Chondrocyte (in vitro differentiated cells): ENCODE data around the gene TIMM50. TPM values are rescaled to one million over a fixed set of nuclear protein-coding genes. Genes with fewer than 3 reads are reported as not detected.

Source experiments
- DNase-seq: peaks from one replicate; pipeline ENCODE4 v3.0.0; 2021; ENCODE audit warnings: mixed read lengths, low spot score
- H3K27ac Mint-ChIP-seq: one replicate; pipeline ENCODE4 v1.8.0; 2021; ENCODE audit warnings: mild to moderate bottlenecking, moderate library complexity, mixed read lengths; ENCODE audit not compliant: unreplicated experiment
- H3K27me3 Mint-ChIP-seq: 2 replicates; pipeline ENCODE4 v1.8.0; 2021; ENCODE audit warnings: low read depth, mixed read lengths
- H3K36me3 Mint-ChIP-seq: 2 replicates; pipeline ENCODE4 v1.8.0; 2021; ENCODE audit warnings: low read depth, mixed read lengths
- H3K4me1 Mint-ChIP-seq: 2 replicates; pipeline ENCODE4 v1.8.0; 2021; ENCODE audit warnings: low read depth, mild to moderate bottlenecking, mixed read lengths
- H3K4me3 Mint-ChIP-seq: one replicate; pipeline ENCODE4 v1.8.0; 2021; ENCODE audit warnings: mild to moderate bottlenecking, moderate library complexity, mixed read lengths; ENCODE audit not compliant: unreplicated experiment
- H3K9me3 Mint-ChIP-seq: 2 replicates; pipeline ENCODE4 v1.8.0; 2021; ENCODE audit warnings: low read depth, mixed read lengths
- CTCF ChIP-seq: fragments of 200-600 bp; sonication (generic); IDR thresholded peaks from 2 replicates; pipeline ENCODE4 v1.5.0; 2021; ENCODE audit warnings: antibody characterized with exemption, mild to moderate bottlenecking, moderate library complexity
- total RNA-seq: library from RNA; stranded (reverse); gene quantifications from 3 replicates; pipeline ENCODE4 v1.2.1, GENCODE V29; 2021

Gene TIMM50
- total RNA-seq, 1 donor from 2014 or later = 49.9 TPM

GRCh38 chr19:39508629-39509028 lies 28.0 kb downstream of the TIMM50 start:
- Mint-ChIP-seq H3K4me3 (no peak overlapping the region), H3K4me1 (peaks cover 14% of the 10 kb centered on the region), H3K36me3 (no peaks in the 10 kb centered on the region), H3K9me3 (no peaks in the 10 kb centered on the region), H3K27ac (no peak overlapping the region), H3K27me3 (peaks cover 15% of the 10 kb centered on the region)
- no peak for DNase-seq
- no peak for TF ChIP-seq CTCF

GRCh38 chr19:39509233-39509632 lies 28.6 kb downstream of the TIMM50 start:
- Mint-ChIP-seq H3K27me3 (peaks cover 18% of the 10 kb centered on the region), H3K27ac (no peak overlapping the region), H3K9me3 (no peaks in the 10 kb centered on the region), H3K36me3 (no peaks in the 10 kb centered on the region), H3K4me3 (no peak overlapping the region), H3K4me1 (peaks cover 14% of the 10 kb centered on the region)
- TF ChIP-seq CTCF = no peak
- no peak for DNase-seq

- Mint-ChIP-seq H3K4me1 (peaks cover 16% of the 10 kb centered on the region), H3K9me3 (no peaks in the 10 kb centered on the region), H3K27me3 (peaks cover 38% of the 10 kb centered on the region), H3K27ac (no peak overlapping the region), H3K4me3 (no peak overlapping the region), H3K36me3 (peaks cover 5% of the 10 kb centered on the region)
- TF ChIP-seq CTCF = no peak
- DNase-seq = no peak
Observed at GRCh38 chr19:39512988-39513387, 32.4 kb downstream of the TIMM50 start.

- TF ChIP-seq CTCF = peak; percentile 29
- peaks cover 41% of the 10 kb centered on the region for H3K27me3 Mint-ChIP-seq
- peak within 1 kb of the TSS; percentile 58 for H3K4me3 Mint-ChIP-seq
- peak; percentile 54 for DNase-seq
- peaks cover 5% of the 10 kb centered on the region for H3K36me3 Mint-ChIP-seq
- no peaks in the 10 kb centered on the region for H3K9me3 Mint-ChIP-seq
- H3K4me1 Mint-ChIP-seq = peaks cover 14% of the 10 kb centered on the region
- H3K27ac Mint-ChIP-seq = peak within 1 kb of the TSS; percentile 49
Observed at GRCh38 chr19:39514840-39515550, 34.4 kb downstream of the TIMM50 start, which contains the start of gene SELENOV. Gene SELENOV (plus strand): TSS chr19:39515139. CDS start chr19:39515213, 74 bp downstream.

GRCh38 chr19:39515551-39516191 lies 35.0 kb downstream of the TIMM50 start:
- Mint-ChIP-seq H3K27me3 (peaks cover 41% of the 10 kb centered on the region), H3K9me3 (no peaks in the 10 kb centered on the region), H3K4me1 (peaks cover 14% of the 10 kb centered on the region), H3K36me3 (peaks cover 5% of the 10 kb centered on the region), H3K27ac (peak overlapping the region; percentile 49), H3K4me3 (peak overlapping the region; percentile 58)
- DNase-seq = peak; percentile 90
- no peak for TF ChIP-seq CTCF
